H1 (cell line): ENCODE data around the gene TEDC1. TPM values are rescaled to one million over a fixed set of nuclear protein-coding genes. Genes with fewer than 3 reads are reported as not detected.
"Not testable (repeated sequence)": the region's sequence is repeated elsewhere in the genome, so short reads cannot be mapped to it uniquely, and the experiment has no call there.

ENCODE experiments used
- CTCF ChIA-PET: fragments of 300-600 bp; sonication (Branson Sonifier 250); formaldehyde crosslinking; loops from one replicate; lab custom pipeline; 2021; ENCODE audit not compliant: partially characterized antibody; lab: Charles Lee
- POLR2A ChIA-PET: fragments of 300-600 bp; sonication (Branson Sonifier 250); formaldehyde crosslinking; loops from one replicate; lab custom pipeline; 2021; ENCODE audit warnings: inconsistent platforms; ENCODE audit not compliant: partially characterized antibody; lab: Charles Lee
- DNase-seq, 2 experiments: peaks; one replicate each; pipeline versions ENCODE4 v3.0.0 to v3.0.0-alpha.2; 2010 to 2022; ENCODE audit warnings: low spot score in 2 of 2, low read depth in 1 of 2, mixed read lengths in 1 of 2
- FAIRE-seq: peaks from 2 replicates; lab custom pipeline; 2011; peaks lifted over from hg19 to GRCh38; lab: Jason Lieb, UNC
- H2AFZ ChIP-seq: 2 replicates; pipeline ENCODE4 v1.8.1; 2012; ENCODE audit warnings: low read length, inconsistent platforms
- H2AK5ac ChIP-seq: 2 replicates; pipeline ENCODE4 v1.6.1; 2013; ENCODE audit warnings: low read depth, low read length
- H2BK120ac ChIP-seq: replicated peaks from 2 replicates; pipeline ENCODE3; 2013; ENCODE audit warnings: low read depth, low read length, inconsistent platforms
- H2BK12ac ChIP-seq: 2 replicates; pipeline ENCODE4 v1.6.1; 2013; ENCODE audit warnings: low read depth, low read length
- H2BK15ac ChIP-seq: 2 replicates; pipeline ENCODE4 v1.6.1; 2013; ENCODE audit warnings: low read length
- H2BK20ac ChIP-seq: 2 replicates; pipeline ENCODE4 v1.6.1; 2013; ENCODE audit warnings: low read length
- H2BK5ac ChIP-seq: 2 replicates; pipeline ENCODE4 v1.6.1; 2013; ENCODE audit warnings: low read depth, low read length
- H3K14ac ChIP-seq: 2 replicates; pipeline ENCODE4 v1.6.1; 2013; ENCODE audit warnings: inconsistent platforms; ENCODE audit not compliant: insufficient read length
- H3K18ac ChIP-seq: 2 replicates; pipeline ENCODE4 v1.6.1; 2013; ENCODE audit warnings: low read length; ENCODE audit errors: extremely low read depth
- H3K23ac ChIP-seq: 2 replicates; pipeline ENCODE4 v1.6.1; 2013; ENCODE audit warnings: inconsistent platforms; ENCODE audit not compliant: insufficient read length
- H3K23me2 ChIP-seq: 2 replicates; pipeline ENCODE4 v1.6.1; 2013; ENCODE audit warnings: low read depth, low read length
- H3K27ac ChIP-seq: 2 replicates; pipeline ENCODE4 v1.6.1; 2011; ENCODE audit warnings: low read depth, low read length, inconsistent platforms
- H3K27me3 ChIP-seq, 4 experiments: replicated peaks in 1 of 4; 1 replicate in 1 of 4; 2 replicates in 3 of 4; pipeline versions ENCODE4 v1.6.1 to v1.8.1; 2011 to 2013; ENCODE audit warnings: low read length in 3 of 4, mild to moderate bottlenecking in 3 of 4, inconsistent platforms in 2 of 4, mixed read lengths in 2 of 4, moderate library complexity in 1 of 4; ENCODE audit not compliant: control insufficient read depth in 3 of 4, insufficient read depth in 3 of 4; ENCODE audit errors: extremely low read depth in 1 of 4
- H3K36me3 ChIP-seq, 4 experiments: 2 replicates each; pipeline versions ENCODE4 v1.6.1 to v1.8.1; 2011 to 2013; ENCODE audit warnings: mild to moderate bottlenecking in 4 of 4, low read length in 3 of 4, moderate library complexity in 2 of 4, control low read depth in 1 of 4, inconsistent platforms in 1 of 4; ENCODE audit not compliant: insufficient read depth in 4 of 4, control insufficient read depth in 2 of 4
- H3K4ac ChIP-seq: replicated peaks from 2 replicates; pipeline ENCODE3; 2013; ENCODE audit warnings: low read length, low read depth, mixed read lengths, inconsistent platforms; ENCODE audit not compliant: insufficient read length
- H3K4me1 ChIP-seq, 4 experiments: replicated peaks in 1 of 4; 1 replicate in 1 of 4; 2 replicates in 3 of 4; pipeline versions ENCODE4 v1.6.1 to v1.8.1; 2011 to 2013; ENCODE audit warnings: low read length in 3 of 4, inconsistent platforms in 2 of 4, mixed read lengths in 1 of 4; ENCODE audit not compliant: insufficient read depth in 4 of 4, control insufficient read depth in 3 of 4
- H3K4me2 ChIP-seq, 2 experiments: 2 replicates each; pipeline versions ENCODE4 v1.6.1 to v1.8.1; 2011 to 2013; ENCODE audit warnings: low read depth in 2 of 2, low read length in 2 of 2, control low read depth in 1 of 2, inconsistent platforms in 1 of 2, mild to moderate bottlenecking in 1 of 2; ENCODE audit not compliant: insufficient read depth in 1 of 2
- H3K4me3 ChIP-seq, 4 experiments: fragments of 200-600, 300-600 bp in 1 of 4; sonication (generic), shearing (Covaris generic), sonication (Bioruptor Twin) in 1 of 4; 2 replicates each; pipeline versions ENCODE4 v1.5.1 to v1.8.1; 2011 to 2016; ENCODE audit warnings: low read length in 4 of 4, low read depth in 3 of 4, control low read depth in 2 of 4, inconsistent platforms in 2 of 4, mild to moderate bottlenecking in 2 of 4, mixed read lengths in 1 of 4, moderate library complexity in 1 of 4; ENCODE audit not compliant: insufficient read depth in 2 of 4; ENCODE audit errors: extremely low read depth in 1 of 4
- H3K56ac ChIP-seq: replicated peaks from 2 replicates; pipeline ENCODE3; 2013; ENCODE audit warnings: low read depth, mild to moderate bottlenecking, mixed read lengths, low read length, inconsistent platforms; ENCODE audit not compliant: insufficient read length
- H3K79me1 ChIP-seq: 2 replicates; pipeline ENCODE4 v1.6.1; 2013; ENCODE audit warnings: low read depth, low read length, control low read depth
- H3K79me2 ChIP-seq, 2 experiments: 2 replicates each; pipeline versions ENCODE4 v1.6.1 to v1.8.1; 2012 to 2013; ENCODE audit warnings: low read length in 2 of 2, mild to moderate bottlenecking in 2 of 2, inconsistent platforms in 1 of 2; ENCODE audit not compliant: insufficient read depth in 2 of 2, control insufficient read depth in 1 of 2
- H3K9ac ChIP-seq, 4 experiments: replicated peaks in 1 of 4; 1 replicate in 1 of 4; 2 replicates in 3 of 4; pipeline versions ENCODE4 v1.6.1 to v1.8.1; 2011 to 2013; ENCODE audit warnings: low read depth in 3 of 4, low read length in 3 of 4, control low read depth in 2 of 4, mild to moderate bottlenecking in 2 of 4, moderate library complexity in 2 of 4, inconsistent platforms in 1 of 4; ENCODE audit errors: extremely low read depth in 1 of 4
- H3K9me3 ChIP-seq, 2 experiments: 2 replicates each; pipeline versions ENCODE4 v1.6.1 to v1.8.1; 2012 to 2013; ENCODE audit warnings: mild to moderate bottlenecking in 2 of 2, moderate library complexity in 2 of 2, control low read depth in 1 of 2, inconsistent platforms in 1 of 2, low read depth in 1 of 2, low read length in 1 of 2, mixed read lengths in 1 of 2; ENCODE audit not compliant: insufficient read depth in 2 of 2
- H4K20me1 ChIP-seq, 2 experiments: replicated peaks in 1 of 2; 2 replicates each; pipeline versions ENCODE3 to v1.8.1; 2011 to 2013; ENCODE audit warnings: inconsistent platforms in 2 of 2, low read length in 2 of 2, mild to moderate bottlenecking in 1 of 2; ENCODE audit not compliant: insufficient read depth in 2 of 2, control insufficient read depth in 1 of 2
- H4K5ac ChIP-seq: 2 replicates; pipeline ENCODE4 v1.6.1; 2013; ENCODE audit warnings: low read length, low read depth, mixed read lengths, inconsistent platforms; ENCODE audit not compliant: insufficient read length
- H4K8ac ChIP-seq: 2 replicates; pipeline ENCODE4 v1.8.0; 2013; ENCODE audit warnings: mild to moderate bottlenecking, moderate library complexity, low read length, inconsistent platforms; ENCODE audit not compliant: insufficient read depth; ENCODE audit errors: extremely low read depth
- H4K91ac ChIP-seq: replicated peaks from 2 replicates; pipeline ENCODE3; 2013; ENCODE audit warnings: low read length, mixed read lengths, inconsistent platforms; ENCODE audit not compliant: insufficient read length
- WGBS, 2 experiments: shearing (Covaris generic) in 1 of 2; methylation state at CpG; one replicate each; pipeline versions ENCODE4 v1.1.6 to v1.1.7; 2013 to 2015; ENCODE audit warnings: low lambda C conversion rate in 2 of 2, mixed read lengths in 2 of 2, inconsistent platforms in 1 of 2, low coverage in 1 of 2, missing lambda C conversion rate in 1 of 2; ENCODE audit not compliant: insufficient replicate concordance in 2 of 2, insufficient coverage in 1 of 2, insufficient read length in 1 of 2; ENCODE audit errors: extremely low coverage in 1 of 2, missing lambda C conversion rate in 1 of 2; 5-methylcytosine and 5-hydroxymethylcytosine counted together
- polyA plus RNA-seq, 7 experiments: library from polyadenylated mRNA; depleted of rRNA in 3 of 7; stranded (reverse) in 5 of 7; unstranded in 2 of 7; fragments of >200 nt in 5 of 7; fragments of 200-250 nt in 2 of 7; gene quantifications; 1 replicate in 5 of 7; 2 replicates in 1 of 7; 4 replicates in 1 of 7; pipeline versions ENCODE4 v1.2.1 to v1.2.3, GENCODE V29; 2011 to 2013; ENCODE audit warnings: missing spikeins in 2 of 7, mixed read lengths in 2 of 7
- total RNA-seq: library from RNA; stranded (reverse); fragmentation: NEBNext Ultra II Directional; extraction: Animal tissue kit (Norgen Biotek cat#: 25700); gene quantifications from 2 replicates; pipeline ENCODE4 v1.2.1, GENCODE V29; 2021

The TEDC1 gene
- total and polyA plus RNA-seq, 2 of the 8 experiments (the other 6 are each of a cell fraction or from before 2014, with no cell fraction given) = 5.6 to 14.8 TPM

GRCh38 chr14:105545676-105546075, 54.6 kb downstream of the TEDC1 start:
- H3K4me2 ChIP-seq, H3K18ac ChIP-seq, POLR2A ChIA-PET, H3K4me3 ChIP-seq, H3K4me1 ChIP-seq, H3K23ac ChIP-seq, H3K79me1 ChIP-seq, H2BK12ac ChIP-seq, H4K91ac ChIP-seq, CTCF ChIA-PET, H4K20me1 ChIP-seq, H2BK120ac ChIP-seq, H2BK5ac ChIP-seq, H2BK20ac ChIP-seq, H4K8ac ChIP-seq, H4K5ac ChIP-seq, H2BK15ac ChIP-seq, H3K27me3 ChIP-seq, H2AFZ ChIP-seq, FAIRE-seq, H3K79me2 ChIP-seq, H3K9ac ChIP-seq, H3K36me3 ChIP-seq, H3K56ac ChIP-seq, H2AK5ac ChIP-seq, H3K27ac ChIP-seq, DNase-seq, H3K14ac ChIP-seq, H3K23me2 ChIP-seq, H3K4ac ChIP-seq: not testable (repeated sequence)
- WGBS, 2 experiments = 43% methylated on average over 1 of the region's 1 CpG; no CpG with 5 or more reads in 1 of the 2 experiments
- peaks cover 27 to 78% of the 10 kb centered on the region in 2 experiments for H3K9me3 ChIP-seq

DNA sequence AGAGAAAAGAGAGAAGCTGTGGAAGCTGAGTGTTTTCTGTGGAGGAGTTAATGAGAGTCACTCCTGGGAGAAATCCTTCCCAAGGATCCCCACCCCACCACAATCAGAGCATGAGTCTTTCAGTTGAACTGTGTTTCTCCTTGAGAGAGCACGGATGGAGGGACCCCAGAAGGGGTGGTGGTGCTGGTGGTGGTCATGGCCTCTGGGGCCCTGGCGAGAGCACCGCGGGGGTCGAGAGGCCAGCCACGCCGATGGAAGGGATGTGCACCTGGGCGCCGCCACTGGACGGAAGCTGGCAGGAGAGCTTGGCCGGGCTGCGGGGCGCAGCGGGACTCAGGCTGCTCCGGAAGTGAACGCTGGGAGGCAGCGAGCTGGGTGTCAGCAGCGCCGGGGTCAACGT, 55.4 kb downstream of the TEDC1 start:
- H3K27ac ChIP-seq, H3K4ac ChIP-seq, H3K79me2 ChIP-seq, H2BK120ac ChIP-seq, H4K20me1 ChIP-seq, H3K23ac ChIP-seq, H3K23me2 ChIP-seq, H3K36me3 ChIP-seq, POLR2A ChIA-PET, H4K91ac ChIP-seq, H3K27me3 ChIP-seq, H3K4me1 ChIP-seq, H4K5ac ChIP-seq, H2BK20ac ChIP-seq, H2BK5ac ChIP-seq, H3K18ac ChIP-seq, H2AK5ac ChIP-seq, FAIRE-seq, CTCF ChIA-PET, H2BK15ac ChIP-seq, H3K9ac ChIP-seq, H4K8ac ChIP-seq, H3K56ac ChIP-seq, H2BK12ac ChIP-seq, DNase-seq, H2AFZ ChIP-seq, H3K4me3 ChIP-seq, H3K4me2 ChIP-seq, H3K79me1 ChIP-seq, H3K14ac ChIP-seq: not testable (repeated sequence)
- peaks cover 23 to 77% of the 10 kb centered on the region in 2 experiments for H3K9me3 ChIP-seq
- WGBS, 2 experiments = 86% methylated on average over 7 of the region's 20 CpGs; no CpG with 5 or more reads in 1 of the 2 experiments
